Activated naive CD4-positive, alpha-beta T cell treated with anti-CD3 and anti-CD28 coated beads, Interleukin-2, amount 10 ng/mL, durations not matched to agents 7 days and 5 days (primary cell): Measurements from ENCODE around the gene OR52N2.

Experiments used
- CTCF ChIA-PET: fragments of 350-600 bp; sonication (Branson Sonifier 250); formaldehyde crosslinking; loops from one replicate; lab custom pipeline; 2021; ENCODE audit warnings: antibody characterized with exemption; lab: Charles Lee
- DNase-seq: peaks from one replicate; pipeline ENCODE4 v3.0.0-alpha.2; 2020
- H3K27ac Mint-ChIP-seq: one replicate; pipeline ENCODE4 v1.8.0; 2021; ENCODE audit warnings: mild to moderate bottlenecking, moderate library complexity, mixed read lengths
- H3K27me3 Mint-ChIP-seq: one replicate; pipeline ENCODE4 v1.8.0; 2021; ENCODE audit warnings: mild to moderate bottlenecking, mixed read lengths
- H3K36me3 Mint-ChIP-seq: one replicate; pipeline ENCODE4 v1.8.0; 2021; ENCODE audit warnings: mixed read lengths
- H3K4me1 Mint-ChIP-seq: one replicate; pipeline ENCODE4 v1.8.0; 2021; ENCODE audit warnings: mixed read lengths
- H3K4me3 Mint-ChIP-seq: one replicate; pipeline ENCODE4 v1.8.0; 2021; ENCODE audit warnings: mild to moderate bottlenecking, moderate library complexity, mixed read lengths
- H3K9me3 Mint-ChIP-seq: one replicate; pipeline ENCODE4 v1.8.0; 2021; ENCODE audit warnings: mixed read lengths

The OR52N2 gene

DNA sequence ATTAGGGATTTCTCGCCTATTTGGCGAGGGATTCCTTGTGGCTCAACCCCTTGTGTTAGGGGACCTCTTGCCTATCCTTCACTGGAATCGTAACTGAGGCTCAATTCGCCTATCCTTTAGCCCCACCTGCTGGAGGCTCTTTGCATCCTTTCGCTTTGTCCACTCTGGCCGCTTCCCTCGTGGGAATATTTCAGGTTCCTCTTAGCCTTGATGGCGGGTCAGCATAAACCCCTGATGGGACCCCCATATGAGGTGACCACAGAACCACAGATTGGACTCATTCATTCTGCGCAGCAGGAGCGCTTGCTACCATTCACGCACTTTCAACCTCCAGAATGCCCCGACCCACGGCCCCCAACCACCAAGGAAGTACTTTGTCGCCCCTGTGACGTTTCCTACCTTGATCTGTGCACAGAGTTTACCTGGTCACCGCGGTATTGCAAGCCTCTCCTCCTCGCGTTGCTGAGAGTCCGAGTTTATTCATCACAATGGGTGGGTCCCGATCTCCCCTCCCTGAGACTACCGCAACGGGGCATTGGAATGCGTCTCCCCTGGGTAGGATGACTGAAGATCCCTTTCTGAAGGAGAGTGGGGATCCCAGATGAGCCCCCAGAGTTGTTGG is at the start of gene OR52N2:
Gene OR52N2, plus strand, starts transcription at position 425 of the 622 bp plus-strand sequence. CDS start 11,412 bp downstream, outside the sequence.
- DNase-seq, result peak; percentile 80
- Mint-ChIP-seq H3K9me3 (peaks cover 2% of the 10 kb centered on the region), H3K27ac (no peak within 1 kb of the TSS), H3K27me3 (peaks cover 9% of the 10 kb centered on the region), H3K4me3 (peak within 1 kb of the TSS; percentile 89), H3K4me1 (peaks cover 10% of the 10 kb centered on the region), H3K36me3 (no peaks in the 10 kb centered on the region)
- CTCF ChIA-PET, result interaction anchor here (0.6 to 3.0 kb wide), 6 partner anchors 11 to 335 kb away, joined by 3 to 20 read pairs (median 4); no protein-coding TSS in a partner anchor

DNA sequence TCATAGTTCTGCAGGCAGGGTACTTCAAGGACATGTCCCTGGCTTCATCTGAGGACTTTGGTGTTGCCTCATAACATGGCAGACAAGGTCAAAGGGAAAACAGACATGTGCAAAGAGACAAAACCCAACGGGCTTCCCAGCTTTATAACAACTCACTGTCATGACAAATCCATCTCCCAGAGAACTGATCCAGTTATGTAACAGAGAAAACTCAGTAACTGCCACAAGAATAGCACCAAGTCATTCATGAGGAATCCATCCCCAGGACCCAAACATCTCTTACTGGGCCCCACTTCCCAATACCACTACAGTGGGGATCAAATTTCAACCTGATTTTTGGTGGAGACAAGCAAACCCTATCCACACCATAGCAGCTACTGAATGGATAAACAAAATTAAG is 41.7 kb upstream of the OR52N2 start:
- Mint-ChIP-seq H3K9me3 (no peaks in the 10 kb centered on the region), H3K4me1 (no peaks in the 10 kb centered on the region), H3K4me3 (no peak overlapping the region), H3K27ac (no peak overlapping the region), H3K36me3 (no peaks in the 10 kb centered on the region), H3K27me3 (no peaks in the 10 kb centered on the region)
- CTCF ChIA-PET, result no interaction called here
- DNase-seq, result no peak

DNA sequence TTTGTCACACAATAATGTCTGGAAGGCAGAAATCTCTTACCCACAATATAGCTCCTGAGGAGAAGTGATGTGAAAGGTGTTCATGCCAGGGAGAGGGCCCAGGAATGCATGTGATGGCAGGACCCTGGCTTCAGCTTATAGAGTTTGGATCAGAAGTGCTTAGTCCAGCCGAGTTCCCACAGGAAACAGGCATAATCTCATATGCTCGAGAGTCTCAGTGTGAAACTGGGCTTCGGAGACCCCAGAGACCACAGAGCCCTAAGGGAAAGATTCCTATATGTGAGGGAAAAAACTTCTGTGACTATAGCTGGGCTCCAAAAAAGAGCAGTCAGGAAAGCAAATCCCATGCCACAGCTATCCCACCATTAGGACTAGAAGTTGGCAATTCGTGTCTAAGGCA is 25.5 kb upstream of the OR52N2 start, which contains the start of gene OR52N5:
Gene OR52N5, minus strand, starts transcription at position 101 of the 400 bp plus-strand sequence. CDS start 4,721 bp downstream, outside the sequence.
- Mint-ChIP-seq H3K4me3 (no peak within 1 kb of the TSS), H3K9me3 (no peaks in the 10 kb centered on the region), H3K4me1 (no peaks in the 10 kb centered on the region), H3K27ac (no peak within 1 kb of the TSS), H3K27me3 (peaks cover under 1% of the 10 kb centered on the region), H3K36me3 (no peaks in the 10 kb centered on the region)
- CTCF ChIA-PET, result no interaction called here
- no peak for DNase-seq

DNA sequence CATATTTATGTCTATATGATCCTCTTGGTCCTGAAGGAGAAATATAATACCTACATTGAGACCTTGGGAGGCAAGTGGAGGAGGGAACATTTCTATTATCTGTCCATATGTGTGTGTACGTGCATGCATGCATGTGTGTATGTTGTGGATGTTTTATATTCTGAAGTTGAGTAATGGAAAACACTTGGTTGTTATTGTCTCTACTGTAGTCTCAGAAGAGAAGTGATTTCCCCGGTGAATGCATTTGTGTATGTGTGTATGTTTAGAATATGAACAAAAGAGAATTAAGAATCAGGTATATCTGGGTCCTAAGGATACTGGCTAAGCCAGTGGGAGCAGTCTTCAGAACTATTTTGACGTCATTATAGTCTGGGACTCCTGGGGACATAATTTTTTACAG is 17.6 kb upstream of the OR52N2 start, which contains the start of gene OR52N1:
Gene OR52N1, minus strand, starts transcription at position 101 of the 400 bp plus-strand sequence. CDS start 2,449 bp downstream, outside the sequence.
- no peaks in the 10 kb centered on the region for H3K27me3 Mint-ChIP-seq
- CTCF ChIA-PET, result no interaction called here
- H3K4me1 Mint-ChIP-seq, result no peaks in the 10 kb centered on the region
- no peaks in the 10 kb centered on the region for H3K36me3 Mint-ChIP-seq
- no peak within 1 kb of the TSS for H3K27ac Mint-ChIP-seq
- no peak within 1 kb of the TSS for H3K4me3 Mint-ChIP-seq
- H3K9me3 Mint-ChIP-seq, result no peaks in the 10 kb centered on the region
- no peak for DNase-seq

DNA sequence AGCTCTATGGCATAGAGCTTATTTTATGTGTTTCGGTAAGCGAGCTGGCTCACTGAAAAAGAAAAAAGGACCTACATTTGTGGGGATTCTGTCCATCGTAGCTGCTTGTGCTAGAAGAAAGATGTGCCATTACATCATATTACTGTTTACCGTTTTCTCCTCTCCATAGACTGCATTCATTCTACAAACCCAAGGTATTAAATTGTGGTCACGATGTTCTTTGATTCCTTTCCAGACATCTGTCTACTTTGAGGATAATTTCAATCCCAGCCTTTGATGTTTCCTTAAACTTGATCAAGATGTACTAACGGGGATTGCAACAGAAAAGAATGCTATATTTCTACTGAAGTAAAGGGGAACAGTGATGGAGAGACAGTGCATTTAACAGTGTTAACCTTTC is 12.2 kb upstream of the OR52N2 start:
- Mint-ChIP-seq H3K9me3 (no peaks in the 10 kb centered on the region), H3K4me1 (no peaks in the 10 kb centered on the region), H3K27me3 (no peaks in the 10 kb centered on the region), H3K27ac (no peak overlapping the region), H3K36me3 (no peaks in the 10 kb centered on the region), H3K4me3 (no peak overlapping the region)
- CTCF ChIA-PET, result no interaction called here
- DNase-seq, result no peak

DNA sequence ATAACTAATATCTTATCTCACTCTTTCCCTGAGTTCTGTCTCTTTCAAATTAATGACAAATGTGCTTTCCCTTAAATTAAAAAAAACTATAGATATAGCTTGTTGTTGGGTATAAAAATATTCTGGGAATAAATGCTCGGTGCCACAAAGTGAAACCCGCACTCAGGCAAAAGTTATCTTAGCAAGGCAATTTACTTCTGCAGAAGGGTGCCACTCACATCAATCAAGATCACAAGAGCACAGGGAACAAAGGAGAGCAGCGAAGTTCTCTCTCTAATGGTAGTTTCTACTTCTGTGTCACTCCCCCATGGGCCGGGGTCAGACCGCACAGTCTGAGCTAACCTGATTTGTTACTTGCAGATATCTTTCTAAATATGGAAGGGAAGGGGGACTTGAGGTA is 4.7 kb upstream of the OR52N2 start:
- Mint-ChIP-seq H3K27ac (no peak overlapping the region), H3K36me3 (no peaks in the 10 kb centered on the region), H3K27me3 (peaks cover 9% of the 10 kb centered on the region), H3K4me1 (peaks cover 5% of the 10 kb centered on the region), H3K4me3 (no peak overlapping the region), H3K9me3 (peaks cover 2% of the 10 kb centered on the region)
- no peak for DNase-seq
- CTCF ChIA-PET, result no interaction called here

DNA sequence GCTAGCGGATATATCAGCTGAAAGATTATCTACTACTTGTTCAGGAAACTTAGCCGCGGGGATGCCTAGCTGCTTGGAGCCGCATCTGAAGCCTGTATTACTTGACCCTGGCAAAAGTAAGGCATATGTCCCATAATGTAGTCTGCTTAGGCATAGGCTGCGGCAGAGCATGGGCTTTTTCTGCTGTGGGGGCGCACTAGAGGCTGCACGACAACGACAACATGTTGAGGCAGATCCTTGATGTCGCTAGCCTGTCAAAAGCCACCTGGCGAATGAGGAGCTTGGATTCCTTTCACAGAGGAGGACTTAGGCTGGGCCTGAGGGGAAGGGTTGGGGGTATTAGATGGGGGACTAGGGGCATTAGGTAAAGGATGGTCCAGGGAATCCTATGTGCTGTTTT is 1.1 kb upstream of the OR52N2 start:
- H3K4me1 Mint-ChIP-seq, result peaks cover 10% of the 10 kb centered on the region
- no peaks in the 10 kb centered on the region for H3K36me3 Mint-ChIP-seq
- no peak overlapping the region for H3K4me3 Mint-ChIP-seq
- peaks cover 2% of the 10 kb centered on the region for H3K9me3 Mint-ChIP-seq
- peaks cover 14% of the 10 kb centered on the region for H3K27me3 Mint-ChIP-seq
- CTCF ChIA-PET, result interaction anchor here (0.7 to 2.9 kb wide), 6 partner anchors 123 to 1171 kb away, joined by 3 to 16 read pairs (median 4); partner anchors contain the start of gene TRIM5
- no peak for DNase-seq
- H3K27ac Mint-ChIP-seq, result no peak overlapping the region

DNA sequence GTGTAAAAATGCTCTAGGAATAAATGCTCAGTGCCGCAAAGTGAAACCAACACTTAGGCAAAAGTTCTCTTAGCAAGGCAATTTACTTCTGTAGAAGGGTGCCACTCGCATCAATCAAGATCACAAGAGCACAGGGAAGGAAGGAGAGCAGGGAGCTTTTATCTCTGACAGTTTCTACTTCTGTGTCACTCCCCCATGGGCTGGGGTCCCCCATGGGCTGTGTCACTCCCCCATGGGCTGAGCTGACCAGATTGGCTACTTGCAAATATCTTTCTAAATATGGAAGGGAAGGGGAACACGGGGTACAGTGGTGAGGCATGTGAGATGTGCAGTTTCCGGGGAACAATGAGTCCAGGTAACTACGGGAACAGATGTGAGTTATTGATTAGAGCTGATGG is 397 bp downstream of the OR52N2 start:
- H3K36me3 Mint-ChIP-seq, result no peaks in the 10 kb centered on the region
- CTCF ChIA-PET, result interaction anchor here (0.6 to 3.0 kb wide), 8 partner anchors 10 to 1173 kb away, joined by 3 to 20 read pairs (median 4); no protein-coding TSS in a partner anchor
- H3K4me1 Mint-ChIP-seq, result peaks cover 10% of the 10 kb centered on the region
- H3K27ac Mint-ChIP-seq, result no peak overlapping the region
- H3K4me3 Mint-ChIP-seq, result peak overlapping the region; percentile 89
- H3K27me3 Mint-ChIP-seq, result peaks cover 9% of the 10 kb centered on the region
- DNase-seq, result peak; percentile 25
- H3K9me3 Mint-ChIP-seq, result peaks cover 2% of the 10 kb centered on the region

DNA sequence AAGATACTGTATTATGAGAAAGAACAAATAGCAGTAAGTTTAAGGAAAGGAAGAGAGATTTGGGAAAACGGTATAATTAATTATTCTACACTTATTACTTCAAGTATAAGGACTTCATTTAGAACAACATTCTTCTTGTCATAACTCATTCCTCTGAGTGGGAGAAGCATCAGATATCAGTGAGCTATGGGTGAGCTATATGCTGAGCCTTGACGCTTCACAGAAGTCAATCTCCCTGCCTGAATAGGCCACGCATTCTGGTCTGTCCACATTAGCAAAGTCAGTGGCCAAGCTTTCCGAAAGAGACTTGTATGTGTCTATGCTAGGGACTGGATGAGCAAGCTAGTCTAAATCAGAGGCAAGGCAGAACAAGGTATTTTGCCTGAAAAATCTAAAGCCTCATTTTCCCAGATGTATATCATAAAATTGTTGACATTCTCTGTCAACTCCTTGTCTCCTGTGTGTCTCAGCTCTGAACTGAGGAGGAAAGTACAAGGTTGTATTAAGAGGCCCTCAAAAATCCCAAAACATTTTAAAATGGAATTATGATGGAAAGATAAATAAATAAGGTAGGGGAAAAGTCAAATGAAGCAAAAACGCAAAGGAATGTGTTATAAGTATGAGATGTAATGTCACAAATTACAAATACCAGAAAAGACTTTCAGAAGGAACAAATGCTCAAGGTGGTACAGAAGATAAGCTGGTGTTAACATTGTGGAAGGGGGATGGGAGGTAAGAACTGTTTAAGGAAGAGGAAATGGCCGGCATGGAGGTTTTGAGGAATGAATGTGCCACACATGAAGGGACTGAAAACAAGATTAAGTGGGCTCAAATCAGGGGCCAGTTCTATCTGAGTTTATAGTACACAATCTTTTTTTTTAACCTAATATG is 1.4 kb downstream of the OR52N2 start:
- H3K9me3 Mint-ChIP-seq, result no peaks in the 10 kb centered on the region
- H3K27ac Mint-ChIP-seq, result no peak overlapping the region
- CTCF ChIA-PET, result interaction anchor here (0.9 to 3.0 kb wide), 6 partner anchors 9 to 1174 kb away, joined by 3 to 20 read pairs (median 4); no protein-coding TSS in a partner anchor
- peaks cover 10% of the 10 kb centered on the region for H3K4me1 Mint-ChIP-seq
- H3K27me3 Mint-ChIP-seq, result peaks cover 9% of the 10 kb centered on the region
- no peak overlapping the region for H3K4me3 Mint-ChIP-seq
- no peaks in the 10 kb centered on the region for H3K36me3 Mint-ChIP-seq
- no peak for DNase-seq

DNA sequence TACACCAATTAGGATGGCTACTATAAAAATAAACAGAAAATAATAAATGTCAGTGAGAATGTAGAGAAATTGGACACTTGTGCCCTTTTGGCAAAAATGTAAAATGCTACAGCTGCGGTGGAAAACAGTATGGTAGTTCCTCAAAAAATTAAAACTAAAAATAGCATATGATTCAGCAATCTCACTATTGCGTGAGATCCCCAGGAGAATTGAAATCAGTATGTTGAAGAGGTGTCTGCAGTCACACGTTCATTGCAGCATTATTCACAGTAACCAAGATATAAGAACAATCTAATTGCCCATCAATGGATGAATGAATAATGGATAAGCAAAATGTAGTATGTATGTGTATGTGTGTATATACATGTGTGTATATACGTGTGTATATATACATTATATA is 6.8 kb downstream of the OR52N2 start:
- Mint-ChIP-seq H3K27ac (no peak overlapping the region), H3K4me1 (peaks cover 8% of the 10 kb centered on the region)
- CTCF ChIA-PET, result no interaction called here

DNA sequence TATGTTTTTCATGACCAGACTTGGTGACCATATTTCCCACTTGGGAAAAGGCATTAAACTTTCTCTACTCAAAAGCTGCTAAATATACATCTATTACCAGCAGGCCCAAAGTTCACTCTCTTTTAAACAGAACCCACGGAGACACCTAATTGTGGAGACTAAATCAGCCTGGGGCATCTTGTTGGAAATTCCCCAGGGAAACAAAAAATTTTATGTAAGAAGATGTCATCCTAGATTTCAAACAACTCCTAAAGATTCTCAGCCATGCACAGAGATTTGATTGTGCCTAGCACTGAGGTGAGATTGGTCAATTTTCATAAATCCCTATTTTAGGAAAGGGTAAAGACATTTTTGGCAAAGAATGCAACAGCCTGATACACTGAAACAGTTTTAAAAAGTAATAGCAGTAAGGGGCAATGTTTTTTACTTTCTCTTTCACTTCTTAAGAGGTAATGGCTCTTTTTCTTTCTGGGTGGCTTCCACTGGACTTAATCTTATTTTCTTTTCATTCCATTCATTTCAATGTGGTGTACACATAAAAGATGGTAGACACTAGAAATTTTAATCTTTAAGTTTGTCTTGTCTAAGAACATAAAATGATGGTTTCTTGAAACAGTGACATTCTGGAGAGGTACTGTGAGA is 9.6 kb downstream of the OR52N2 start:
- peak overlapping the region; percentile 73 for H3K27ac Mint-ChIP-seq
- CTCF ChIA-PET, result interaction anchor here (1.6 kb wide), 1 partner anchor 9 kb away, joined by 4 read pairs; no protein-coding TSS in a partner anchor
- H3K4me3 Mint-ChIP-seq, result peak overlapping the region; percentile 66
- no peaks in the 10 kb centered on the region for H3K36me3 Mint-ChIP-seq
- H3K4me1 Mint-ChIP-seq, result peaks cover 8% of the 10 kb centered on the region
- H3K9me3 Mint-ChIP-seq, result no peaks in the 10 kb centered on the region
- H3K27me3 Mint-ChIP-seq, result no peaks in the 10 kb centered on the region
- DNase-seq, result no peak

More for the DNA sequence above, 6.8 kb downstream of the OR52N2 start:
- no peaks in the 10 kb centered on the region for H3K27me3 Mint-ChIP-seq
- no peak for DNase-seq
- H3K36me3 Mint-ChIP-seq, result no peaks in the 10 kb centered on the region
- no peak overlapping the region for H3K4me3 Mint-ChIP-seq
- no peaks in the 10 kb centered on the region for H3K9me3 Mint-ChIP-seq

DNA sequence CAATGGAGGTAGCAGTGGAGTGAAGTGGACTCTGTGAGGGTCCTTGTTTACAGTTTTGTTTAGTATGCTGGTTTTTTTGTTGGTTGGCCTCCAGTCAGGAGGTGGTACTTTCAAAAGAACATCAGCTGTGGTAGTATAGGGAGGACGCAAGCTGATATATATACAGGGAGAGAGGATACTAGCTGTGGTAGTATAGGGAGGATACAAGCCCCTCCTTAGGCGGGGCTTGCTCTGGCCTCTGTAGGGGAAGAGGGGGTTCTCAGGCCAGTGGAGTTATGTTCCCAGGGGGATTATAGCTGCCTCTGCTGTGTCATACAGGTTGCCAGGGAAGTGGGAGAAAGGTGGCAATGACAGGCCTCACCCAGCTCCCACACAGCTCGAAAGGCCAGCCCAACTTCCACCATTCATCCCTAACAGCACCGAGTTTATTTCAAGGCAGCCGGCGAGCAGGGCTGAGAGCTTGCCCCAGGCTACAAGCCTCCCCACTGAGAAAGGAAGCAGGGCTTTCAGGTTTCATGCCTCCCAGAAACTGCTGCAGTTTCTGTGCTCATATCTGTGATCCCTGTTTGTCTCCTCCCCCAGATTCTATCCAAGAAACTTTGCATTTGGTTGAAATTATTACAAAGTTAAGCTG is 22.6 kb downstream of the OR52N2 start:
- Mint-ChIP-seq H3K9me3 (no peaks in the 10 kb centered on the region), H3K4me3 (no peak overlapping the region), H3K36me3 (no peaks in the 10 kb centered on the region), H3K27ac (no peak overlapping the region), H3K27me3 (peaks cover 9% of the 10 kb centered on the region), H3K4me1 (no peaks in the 10 kb centered on the region)
- DNase-seq, result no peak
- CTCF ChIA-PET, result interaction anchor here (1.1 kb wide), 1 partner anchor 22 kb away, joined by 3 read pairs; no protein-coding TSS in a partner anchor

DNA sequence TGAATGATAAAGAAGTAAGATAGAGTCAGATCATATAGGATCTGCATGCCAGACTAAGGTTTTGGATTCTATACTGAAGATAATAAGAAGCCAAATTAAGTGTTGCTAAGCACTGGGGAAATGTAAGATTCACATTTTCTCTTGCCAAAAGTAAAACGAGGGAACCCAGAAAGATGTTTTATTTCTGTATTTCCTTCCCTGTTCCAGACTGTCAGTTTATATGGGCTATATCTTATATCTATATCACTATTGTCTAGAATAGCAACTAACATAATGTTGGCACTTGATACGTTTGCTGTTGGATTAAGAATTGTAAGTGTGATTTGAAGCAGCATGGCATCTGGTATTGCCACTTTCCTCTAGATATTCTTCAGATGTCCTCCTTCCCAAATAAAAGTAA is 24.7 kb downstream of the OR52N2 start:
- no peaks in the 10 kb centered on the region for H3K27me3 Mint-ChIP-seq
- no peaks in the 10 kb centered on the region for H3K9me3 Mint-ChIP-seq
- no peaks in the 10 kb centered on the region for H3K36me3 Mint-ChIP-seq
- H3K27ac Mint-ChIP-seq, result no peak overlapping the region
- CTCF ChIA-PET, result no interaction called here
- no peak for DNase-seq
- H3K4me1 Mint-ChIP-seq, result no peaks in the 10 kb centered on the region
- H3K4me3 Mint-ChIP-seq, result no peak overlapping the region
